Right hindlimb (tissue), 1 donor: Measurements from ENCODE around the gene S100A1.
"Not testable (repeated sequence)": the region's sequence is repeated elsewhere in the genome, so short reads cannot be mapped to it uniquely, and the experiment has no call there.

Source experiments
- DNase-seq: peaks from one replicate; pipeline ENCODE4 v3.0.0-alpha.2; 2018

The S100A1 gene

DNA sequence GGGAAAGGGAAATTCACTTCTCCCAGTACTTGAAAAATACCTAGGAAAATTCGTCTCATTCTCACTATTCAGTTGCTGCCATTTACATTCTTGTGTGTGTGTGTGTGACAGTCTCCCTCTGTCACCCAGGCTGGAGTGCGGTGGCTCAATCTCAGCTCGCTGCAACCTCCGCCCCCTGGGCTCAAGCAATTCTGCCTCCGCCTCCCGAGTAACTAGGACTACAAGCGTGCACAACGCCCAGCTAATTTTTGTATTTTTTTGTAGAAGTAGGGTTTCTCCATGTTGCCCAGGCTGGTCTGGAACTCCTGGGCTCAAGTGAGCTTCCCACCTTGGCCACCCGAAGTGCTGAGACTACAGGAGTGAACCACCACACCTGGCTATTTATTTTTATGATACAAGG lies 31.4 kb downstream of the S100A1 start:
- DNase-seq, result no peak

- DNase-seq, result no peak
Observed at GRCh38 chr1:153661111-153661708, 33.0 kb downstream of the S100A1 start.

DNA sequence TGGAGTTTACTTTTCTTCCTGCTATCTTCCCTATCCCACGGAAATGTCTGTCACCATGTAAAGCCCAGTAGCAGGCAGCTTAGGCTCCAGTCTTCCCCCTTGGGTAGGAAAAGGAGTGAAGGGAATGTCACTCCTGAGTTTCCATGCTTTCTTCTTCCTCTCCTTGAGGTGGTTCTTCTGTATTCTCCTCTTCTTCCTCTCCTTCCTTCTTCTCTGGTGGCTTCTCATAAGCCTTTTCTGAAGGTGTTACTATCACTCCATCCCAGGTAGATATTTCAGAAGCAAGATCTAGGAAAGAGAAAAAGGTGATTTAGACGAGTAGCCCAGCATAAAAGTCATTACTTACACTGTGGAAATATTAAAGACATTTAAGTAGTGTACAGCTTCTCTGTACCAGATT lies 34.0 kb downstream of the S100A1 start:
- no peak for DNase-seq

DNA sequence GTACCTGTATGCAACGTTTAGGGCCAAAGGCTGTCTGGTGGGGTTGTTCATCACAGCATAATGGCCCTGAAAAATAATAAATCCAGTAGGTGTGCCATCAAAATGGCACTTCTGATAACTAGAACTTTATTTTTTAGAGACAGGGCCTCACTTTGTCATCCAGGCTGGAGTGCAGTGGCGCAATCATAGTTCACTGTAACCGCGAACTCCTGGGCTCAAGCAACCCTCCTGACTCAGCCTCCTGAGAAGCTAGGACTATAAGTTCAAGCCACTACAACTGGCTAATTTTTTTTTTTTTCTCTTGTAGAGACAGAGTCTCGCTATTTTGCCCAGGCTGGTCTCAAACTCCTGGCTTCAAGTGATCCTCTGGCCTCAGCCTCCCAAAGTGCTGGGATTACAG lies 35.0 kb downstream of the S100A1 start:
- no peak for DNase-seq

- no peak for DNase-seq
Observed at GRCh38 chr1:153667439-153667838, 39.2 kb downstream of the S100A1 start.

DNA sequence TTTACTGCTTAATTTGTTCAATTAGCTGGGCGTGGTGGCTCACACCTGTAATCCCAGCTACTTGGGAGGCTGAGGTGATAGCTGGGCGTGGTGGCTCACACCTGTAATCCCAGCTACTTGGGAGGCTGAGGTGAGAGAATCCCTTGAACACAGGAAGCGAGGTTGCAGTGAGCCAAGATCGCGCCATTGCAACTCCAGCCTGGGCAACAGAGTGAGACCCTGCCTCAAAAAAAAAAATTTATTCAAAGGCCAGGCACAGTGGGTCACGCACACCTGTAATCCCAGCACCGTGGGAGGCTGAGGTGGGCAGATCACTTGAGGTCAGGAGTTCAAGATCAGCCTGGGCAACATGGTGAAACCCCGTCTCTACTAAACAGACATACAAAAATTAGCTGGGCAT lies 40.4 kb downstream of the S100A1 start:
- DNase-seq, result not testable (repeated sequence)

GRCh38 chr1:153669606-153670005 lies 41.4 kb downstream of the S100A1 start:
- no peak for DNase-seq

- no peak for DNase-seq
Observed at GRCh38 chr1:153670257-153670858, 42.1 kb downstream of the S100A1 start.

DNA sequence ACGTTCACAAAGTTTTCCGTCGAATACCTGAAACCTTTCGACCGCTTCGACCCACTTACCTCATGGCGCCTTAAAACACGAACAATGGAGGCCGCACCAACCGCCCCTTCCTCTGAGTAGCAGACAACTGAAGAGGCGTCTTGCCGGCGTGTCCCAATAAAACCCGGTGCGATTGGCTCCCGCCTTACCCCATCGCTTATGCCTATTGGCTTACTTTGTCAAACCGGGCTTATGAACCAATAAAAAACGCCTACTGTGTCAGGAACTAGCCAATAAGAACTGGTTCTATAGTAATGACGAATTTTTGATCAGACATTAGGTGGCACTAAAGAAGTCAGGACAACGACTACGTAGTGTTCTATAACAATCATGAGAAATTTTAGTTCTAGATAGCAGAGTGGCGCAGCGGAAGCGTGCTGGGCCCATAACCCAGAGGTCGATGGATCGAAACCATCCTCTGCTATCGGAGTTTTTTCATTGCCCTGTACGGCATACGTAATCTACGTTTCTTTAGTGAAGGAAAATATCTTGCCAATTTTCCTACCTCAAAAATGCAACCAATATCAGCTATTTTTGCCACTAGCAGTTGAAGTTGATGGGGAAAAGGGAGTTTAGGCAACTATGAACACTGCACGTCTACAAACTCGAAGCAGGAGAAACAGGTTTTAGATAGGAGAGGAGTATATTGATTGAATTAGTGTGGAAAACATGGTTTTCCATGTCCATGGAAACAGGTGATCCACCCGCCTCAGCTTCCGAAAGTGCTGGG lies 42.8 kb downstream of the S100A1 start, which contains the start of gene ILF2:
Gene ILF2 (minus strand): TSS at position 135 of the 769 bp plus-strand sequence. CDS start 71 bp downstream, at position 64.
- DNase-seq, result peak; percentile 99

DNA sequence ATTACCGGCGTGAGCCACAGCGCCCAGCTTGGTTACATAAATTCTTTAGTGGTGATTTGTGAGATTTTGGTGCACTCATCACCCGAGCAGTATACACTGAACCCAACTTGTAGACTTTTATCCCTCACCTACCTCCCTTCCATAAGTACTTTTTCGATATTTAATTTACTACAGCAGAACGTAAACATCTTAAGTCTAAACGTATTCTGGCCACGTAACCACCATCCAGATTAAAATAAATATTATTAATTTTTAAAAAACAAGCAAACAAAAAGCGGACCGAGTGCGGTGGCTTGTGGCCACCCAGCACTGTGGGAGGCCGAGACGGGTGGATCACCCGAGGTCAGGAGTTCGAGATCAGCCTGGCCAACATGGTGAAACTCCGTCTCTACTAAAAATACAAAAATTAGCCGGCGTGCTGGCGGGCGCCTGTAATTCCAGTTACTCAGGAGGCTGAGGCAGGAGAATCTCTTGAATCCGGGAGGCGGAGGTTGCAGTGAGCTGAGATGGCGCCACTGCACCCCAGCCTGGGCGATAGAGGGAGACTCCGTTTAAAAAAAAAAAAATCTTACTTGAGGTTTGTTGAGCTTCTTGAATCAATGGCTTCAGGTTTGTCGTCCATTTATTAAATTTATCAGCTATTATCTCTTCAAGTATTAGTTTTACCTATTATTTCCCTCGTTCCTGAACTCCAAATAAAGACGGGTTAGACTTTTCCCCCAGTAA lies 43.6 kb downstream of the S100A1 start:
- DNase-seq, result peak; percentile 48

DNA sequence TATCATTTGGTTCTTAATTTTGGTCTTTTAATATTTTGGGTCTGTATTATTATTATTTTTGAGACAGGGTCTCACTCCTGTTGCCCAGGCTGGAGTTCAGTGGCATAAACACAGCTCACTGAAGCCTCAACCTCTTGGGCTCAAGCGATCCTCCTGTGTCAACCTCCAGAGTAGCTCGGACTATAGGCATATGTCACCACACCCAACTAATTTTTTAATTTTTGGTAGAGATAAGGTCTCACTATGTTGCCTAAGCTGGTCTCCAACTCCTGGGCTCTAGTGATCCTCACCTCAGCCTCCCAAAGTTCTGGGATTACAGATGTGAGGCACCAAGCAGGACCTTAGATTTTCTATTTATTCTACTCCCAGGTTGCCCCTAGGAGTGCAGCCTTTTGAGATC lies 45.3 kb downstream of the S100A1 start:
- DNase-seq, result no peak

DNA sequence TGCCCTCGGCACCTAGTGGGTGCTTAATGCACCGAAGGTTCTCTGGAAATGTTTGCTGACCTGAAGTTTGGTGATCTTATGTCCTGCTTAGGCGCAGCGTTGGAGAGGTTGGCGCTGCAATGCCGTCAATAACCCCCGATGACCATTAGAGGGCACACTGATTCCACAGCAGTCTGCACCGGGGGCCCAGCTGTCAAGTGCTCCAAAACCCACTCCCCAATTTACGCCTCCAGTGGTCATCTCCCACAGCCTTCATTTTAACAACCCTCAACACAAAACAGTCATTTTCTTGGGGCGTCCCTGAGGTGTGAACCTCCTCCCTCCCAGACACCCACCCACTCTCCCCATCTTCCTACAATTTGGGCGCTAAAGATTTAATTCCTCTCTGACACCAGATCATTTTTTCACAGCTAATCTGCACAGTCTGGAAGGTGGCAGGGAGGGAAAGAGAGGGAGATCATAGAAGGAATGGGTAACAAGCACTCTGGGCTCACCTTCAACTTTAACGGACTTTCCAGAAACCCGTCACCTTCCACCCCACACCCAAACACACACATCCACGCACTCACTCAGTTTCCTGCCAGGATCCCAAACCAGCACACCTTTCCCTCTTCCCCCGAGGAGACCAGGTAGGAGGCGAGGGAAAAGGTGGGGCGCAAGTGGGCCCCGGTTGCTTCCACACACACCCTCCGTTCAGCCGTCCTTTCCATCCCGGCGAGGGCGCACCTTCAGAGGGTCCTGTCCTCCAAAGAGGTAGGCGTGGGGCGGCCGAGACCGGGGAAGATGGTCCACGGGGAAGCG lies 49.7 kb downstream of the S100A1 start:
- DNase-seq, result peak; percentile 63

GRCh38 chr1:153678519-153679336 lies 50.5 kb downstream of the S100A1 start, which contains the start of gene NPR1:
Gene NPR1, plus strand, starts transcription at chr1:153678688. Its CDS starts 421 bp downstream, at chr1:153679109.
- peak; percentile 64 for DNase-seq

DNA sequence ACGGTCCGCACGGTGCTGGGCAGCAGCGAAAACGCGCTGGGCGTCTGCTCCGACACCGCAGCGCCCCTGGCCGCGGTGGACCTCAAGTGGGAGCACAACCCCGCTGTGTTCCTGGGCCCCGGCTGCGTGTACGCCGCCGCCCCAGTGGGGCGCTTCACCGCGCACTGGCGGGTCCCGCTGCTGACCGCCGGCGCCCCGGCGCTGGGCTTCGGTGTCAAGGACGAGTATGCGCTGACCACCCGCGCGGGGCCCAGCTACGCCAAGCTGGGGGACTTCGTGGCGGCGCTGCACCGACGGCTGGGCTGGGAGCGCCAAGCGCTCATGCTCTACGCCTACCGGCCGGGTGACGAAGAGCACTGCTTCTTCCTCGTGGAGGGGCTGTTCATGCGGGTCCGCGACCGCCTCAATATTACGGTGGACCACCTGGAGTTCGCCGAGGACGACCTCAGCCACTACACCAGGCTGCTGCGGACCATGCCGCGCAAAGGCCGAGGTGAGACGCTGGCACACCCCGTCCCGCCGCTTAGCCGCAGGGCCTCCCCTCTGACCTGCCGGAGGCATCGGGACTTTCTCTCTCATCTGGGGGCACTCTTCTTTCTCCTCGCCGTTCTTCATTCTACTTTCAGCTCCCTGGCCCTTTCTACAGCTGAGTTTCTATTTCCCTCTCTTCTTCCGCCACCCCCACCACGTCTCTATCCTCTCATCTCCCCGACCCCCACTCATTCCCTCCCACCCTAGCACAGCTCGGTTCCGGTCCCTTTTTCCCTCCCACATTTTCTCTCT lies 51.3 kb downstream of the S100A1 start:
- DNase-seq, result peak; percentile 39

- no peak for DNase-seq
Observed at GRCh38 chr1:153680120-153680403, 51.8 kb downstream of the S100A1 start.
